Smooth muscle cell of trachea (primary cell): ENCODE measurements around the gene SYT10. TPM values are rescaled to one million over a fixed set of nuclear protein-coding genes. Genes with fewer than 3 reads are reported as not detected.

Source experiments
- total RNA-seq: library from RNA; depleted of rRNA; stranded (reverse); fragments of >200 nt; gene quantifications from 2 replicates; pipeline ENCODE4 v1.2.1, GENCODE V29; 2014

Gene SYT10, protein sequence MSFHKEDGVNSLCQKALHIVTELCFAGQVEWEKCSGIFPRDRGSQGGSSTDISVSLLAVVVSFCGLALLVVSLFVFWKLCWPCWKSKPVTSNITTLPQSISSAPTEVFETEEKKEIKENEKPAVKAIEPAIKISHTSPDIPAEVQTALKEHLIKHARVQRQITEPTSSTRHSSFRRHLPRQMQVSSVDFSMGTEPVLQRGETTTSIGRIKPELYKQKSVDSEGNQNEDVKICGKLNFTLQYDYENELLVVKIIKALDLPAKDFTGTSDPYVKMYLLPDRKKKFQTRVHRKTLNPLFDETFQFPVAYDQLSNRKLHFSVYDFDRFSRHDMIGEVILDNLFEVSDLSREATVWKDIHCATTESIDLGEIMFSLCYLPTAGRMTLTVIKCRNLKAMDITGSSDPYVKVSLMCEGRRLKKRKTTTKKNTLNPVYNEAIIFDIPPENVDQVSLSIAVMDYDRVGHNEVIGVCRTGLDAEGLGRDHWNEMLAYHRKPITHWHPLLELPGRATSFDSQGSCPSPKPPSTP
- not detected in 2 replicates for total RNA-seq

DNA sequence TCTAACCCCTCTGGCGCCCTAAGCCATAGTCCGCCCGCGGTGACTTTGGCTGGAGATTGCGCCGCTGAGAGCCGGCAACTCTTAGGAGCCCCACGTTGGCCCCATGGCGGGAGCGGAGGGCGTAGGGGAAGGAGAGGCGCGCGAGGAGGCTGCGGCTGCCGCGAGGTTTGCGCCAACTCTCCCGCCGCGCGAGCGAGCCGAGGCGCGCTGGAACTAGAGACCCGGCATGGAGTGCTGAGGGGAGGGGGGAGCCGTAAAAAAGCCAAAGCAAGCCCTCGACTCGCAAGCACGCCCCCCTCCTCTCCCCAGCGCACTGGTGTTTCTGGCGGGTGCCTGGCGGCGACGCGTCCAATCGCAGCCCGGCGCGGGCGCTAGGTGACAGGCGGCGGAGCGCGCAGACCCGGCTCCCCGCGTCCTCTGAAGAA lies at the start of gene SYT10:
TSS of gene SYT10 (minus strand) at position 233 of the 425 bp plus-strand sequence. CDS start 297 bp downstream, outside the sequence.

